Hematopoietic multipotent progenitor cell treated with erythropoietin and hydrocortisone succinate and interleukin-3 and kit ligand, for 8 days (in vitro differentiated cells): ENCODE data around the gene SFXN5.
"Not testable (repeated sequence)": the region's sequence is repeated elsewhere in the genome, so short reads cannot be mapped to it uniquely, and the experiment has no call there.

Experiments
- DNase-seq: peaks from one replicate; pipeline ENCODE4 v3.0.0-alpha.2; 2015

The SFXN5 gene

GRCh38 chr2:73071360-73072128 lies at the start of gene SFXN5:
Gene SFXN5 (minus strand): TSS chr2:73071712. CDS start chr2:73071705, 7 bp downstream.
- DNase-seq: peak; percentile 96

- not testable (repeated sequence) for DNase-seq
Observed at GRCh38 chr2:73119611-73120239, 48.2 kb upstream of the SFXN5 start.

- no peak for DNase-seq
Observed at GRCh38 chr2:73117441-73117840, 45.9 kb upstream of the SFXN5 start.

- no peak for DNase-seq
Observed at GRCh38 chr2:73116182-73116960, 44.9 kb upstream of the SFXN5 start.

GRCh38 chr2:73114273-73114867 lies 42.9 kb upstream of the SFXN5 start:
- no peak for DNase-seq

- DNase-seq: peak; percentile 11
Observed at GRCh38 chr2:73112913-73113854, 41.7 kb upstream of the SFXN5 start, which contains the start of gene RAB11FIP5. Gene RAB11FIP5 (minus strand): TSS chr2:73112948. CDS start chr2:73112777, 171 bp downstream.

- no peak for DNase-seq
Observed at GRCh38 chr2:73112026-73112912, 40.8 kb upstream of the SFXN5 start.

GRCh38 chr2:73111073-73112025 lies 39.8 kb upstream of the SFXN5 start:
- DNase-seq: no peak

GRCh38 chr2:73110168-73111072 lies 38.9 kb upstream of the SFXN5 start:
- DNase-seq: no peak

GRCh38 chr2:73109431-73110167 lies 38.1 kb upstream of the SFXN5 start:
- no peak for DNase-seq

- peak; percentile 36 for DNase-seq
Observed at GRCh38 chr2:73107211-73107926, 35.9 kb upstream of the SFXN5 start.

- DNase-seq: no peak
Observed at GRCh38 chr2:73106791-73107190, 35.3 kb upstream of the SFXN5 start.

GRCh38 chr2:73105511-73105971 lies 34.0 kb upstream of the SFXN5 start:
- no peak for DNase-seq

GRCh38 chr2:73104933-73105332 lies 33.4 kb upstream of the SFXN5 start:
- DNase-seq: no peak

- peak; percentile 31 for DNase-seq
Observed at GRCh38 chr2:73103018-73103542, 31.6 kb upstream of the SFXN5 start.

GRCh38 chr2:73101626-73102256 lies 30.2 kb upstream of the SFXN5 start:
- no peak for DNase-seq
